Measurements from ENCODE around the gene ARPP19.
"Not testable (repeated sequence)": the region's sequence is repeated elsewhere in the genome, so short reads cannot be mapped to it uniquely, and the experiment has no call there.

ARPP19 gene

GRCh38 chr15:52514482-52514881, 54.3 kb downstream of the ARPP19 start:
- DNase-seq (ENCODE audit: low read depth in 1 of 2, low spot score in 1 of 2), result no peak
- TF ChIP-seq GABPA (IDR thresholded peaks at IDR 0.05; ENCODE audit: low read depth) (no peak), REST (IDR thresholded peaks at IDR 0.05; ENCODE audit: insufficient replicate concordance, low read depth) (no peak), SPI1 (IDR thresholded peaks at IDR 0.05; ENCODE audit: borderline replicate concordance, low read depth) (no peak), POLR2AphosphoS5 (IDR thresholded peaks at IDR 0.05; ENCODE audit: low read depth) (no peak), CTCF (IDR thresholded peaks at IDR 0.05; ENCODE audit: insufficient read depth, low read length) (no peak)
- Histone ChIP-seq H3K4me3 (replicated peaks; ENCODE audit: insufficient read depth, low read length) (no peak overlapping the region), H3K27ac (replicated peaks) (no peak overlapping the region), H3K27me3 (ENCODE audit: insufficient read depth, poor library complexity, severe bottlenecking) (no peaks in the 10 kb centered on the region)

- H3K27me3 ChIP-seq (ENCODE audit: insufficient read depth, poor library complexity, severe bottlenecking); DNase-seq (ENCODE audit: low read depth in 1 of 2, low spot score in 1 of 2); H3K4me3 ChIP-seq (replicated peaks; ENCODE audit: insufficient read depth, low read length); H3K27ac ChIP-seq (replicated peaks): not testable (repeated sequence)
These were observed 56.0 kb downstream of the ARPP19 start for GRCh38 chr15:52512869-52513268.

- Histone ChIP-seq H3K4me3 (replicated peaks; ENCODE audit: insufficient read depth, low read length) (no peak overlapping the region), H3K27me3 (ENCODE audit: insufficient read depth, poor library complexity, severe bottlenecking) (no peaks in the 10 kb centered on the region), H3K27ac (replicated peaks) (no peak overlapping the region)
- DNase-seq (ENCODE audit: low read depth in 1 of 2, low spot score in 1 of 2), result no peak
- no peak for TF ChIP-seq CTCF (IDR thresholded peaks at IDR 0.05; ENCODE audit: insufficient read depth, low read length)
- TF ChIP-seq GABPA (IDR thresholded peaks at IDR 0.05; ENCODE audit: low read depth), result no peak
- no peak for TF ChIP-seq REST (IDR thresholded peaks at IDR 0.05; ENCODE audit: insufficient replicate concordance, low read depth)
- TF ChIP-seq SPI1 (IDR thresholded peaks at IDR 0.05; ENCODE audit: borderline replicate concordance, low read depth), result no peak
- no peak for TF ChIP-seq POLR2AphosphoS5 (IDR thresholded peaks at IDR 0.05; ENCODE audit: low read depth)
These were observed 57.7 kb downstream of the ARPP19 start for GRCh38 chr15:52511084-52511483.

- no peak overlapping the region for H3K4me3 ChIP-seq (replicated peaks; ENCODE audit: insufficient read depth, low read length)
- TF ChIP-seq GABPA (IDR thresholded peaks at IDR 0.05; ENCODE audit: low read depth), result no peak
- TF ChIP-seq CTCF (IDR thresholded peaks at IDR 0.05; ENCODE audit: insufficient read depth, low read length), result no peak
- TF ChIP-seq POLR2AphosphoS5 (IDR thresholded peaks at IDR 0.05; ENCODE audit: low read depth), result no peak
- TF ChIP-seq REST (IDR thresholded peaks at IDR 0.05; ENCODE audit: insufficient replicate concordance, low read depth), result no peak
- TF ChIP-seq SPI1 (IDR thresholded peaks at IDR 0.05; ENCODE audit: borderline replicate concordance, low read depth), result no peak
- no peak for DNase-seq (ENCODE audit: low read depth in 1 of 2, low spot score in 1 of 2)
- no peaks in the 10 kb centered on the region for H3K27me3 ChIP-seq (ENCODE audit: insufficient read depth, poor library complexity, severe bottlenecking)
- no peak overlapping the region for H3K27ac ChIP-seq (replicated peaks)
These were observed 59.2 kb downstream of the ARPP19 start for GRCh38 chr15:52509500-52510245.
